Effector memory CD4-positive, alpha-beta T cell (primary cell): Measurements from ENCODE around the gene MRPS15.
"Not testable (repeated sequence)": the region's sequence is repeated elsewhere in the genome, so short reads cannot be mapped to it uniquely, and the experiment has no call there.

Source experiments
- DNase-seq, 3 donors: peaks; one replicate each; pipeline ENCODE4 v3.0.0-alpha.2; 2020
- H3K27ac ChIP-seq: 2 replicates; pipeline ENCODE4 v1.7.0; 2013; ENCODE audit warnings: mild to moderate bottlenecking, low read length, moderate library complexity; ENCODE audit not compliant: insufficient read depth, poor library complexity, severe bottlenecking
- H3K27me3 ChIP-seq: replicated peaks from 2 replicates; pipeline ENCODE4 v1.7.0; 2013; ENCODE audit warnings: mild to moderate bottlenecking, low read length; ENCODE audit not compliant: insufficient read depth, control insufficient read depth, poor library complexity, severe bottlenecking
- H3K36me3 ChIP-seq: 2 replicates; pipeline ENCODE4 v1.7.0; 2013; ENCODE audit warnings: mild to moderate bottlenecking, low read length, moderate library complexity; ENCODE audit not compliant: control insufficient read depth, insufficient read depth
- H3K4me1 ChIP-seq: 2 replicates; pipeline ENCODE4 v1.7.0; 2013; ENCODE audit warnings: low read length, mild to moderate bottlenecking; ENCODE audit not compliant: control insufficient read depth, insufficient read depth, poor library complexity, severe bottlenecking
- H3K4me3 ChIP-seq: 2 replicates; pipeline ENCODE4 v1.7.0; 2013; ENCODE audit warnings: low read length, low read depth, mild to moderate bottlenecking; ENCODE audit not compliant: insufficient read depth, poor library complexity, severe bottlenecking
- H3K9me3 ChIP-seq: 2 replicates; pipeline ENCODE4 v1.7.0; 2013; ENCODE audit warnings: mild to moderate bottlenecking, low read length, moderate library complexity; ENCODE audit not compliant: control insufficient read depth

Gene MRPS15

DNA sequence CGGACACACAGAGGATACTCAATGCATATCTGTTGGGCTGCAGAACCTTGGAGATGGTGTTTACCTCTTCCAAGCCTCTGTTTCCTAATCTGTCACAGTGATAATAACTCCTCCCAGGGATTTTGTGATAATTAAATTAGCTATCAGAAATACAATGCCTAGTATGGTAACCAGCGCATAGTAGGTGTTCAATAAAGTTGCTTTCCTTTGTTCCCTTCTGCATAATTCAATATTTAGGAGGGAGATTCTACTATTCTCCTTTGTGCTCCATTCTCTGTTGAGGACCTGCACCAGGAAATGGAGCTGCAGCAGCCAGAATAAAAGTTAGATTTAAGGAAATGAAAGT, 21.9 kb upstream of the MRPS15 start:
- Histone ChIP-seq H3K4me3 (no peak overlapping the region), H3K27ac (no peak overlapping the region), H3K27me3 (no peaks in the 10 kb centered on the region)

DNA sequence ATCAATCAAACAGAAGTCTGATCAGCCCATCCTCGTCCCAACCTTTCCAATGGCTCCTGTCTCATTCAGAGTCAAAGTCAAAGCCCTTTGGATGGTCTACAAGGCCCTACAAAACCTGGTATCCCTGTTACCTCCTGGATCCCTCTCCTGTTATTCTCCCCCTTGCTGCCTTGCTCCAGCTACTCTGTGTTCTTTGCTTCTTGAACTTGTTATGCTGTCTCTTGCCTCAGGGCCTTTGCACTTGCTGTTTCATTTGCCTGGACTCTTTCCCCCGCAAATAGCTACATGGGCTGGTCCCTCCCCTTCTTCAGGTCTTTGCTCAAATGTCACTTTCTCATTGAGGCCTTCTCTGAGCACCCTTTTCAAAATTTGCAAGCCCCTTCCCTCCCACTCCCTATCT, 19.9 kb upstream of the MRPS15 start:
- no peak for DNase-seq
- H3K9me3 ChIP-seq, result no peaks in the 10 kb centered on the region
- H3K27ac ChIP-seq, result no peak overlapping the region
- H3K4me3 ChIP-seq, result no peak overlapping the region
- no peaks in the 10 kb centered on the region for H3K4me1 ChIP-seq
- H3K36me3 ChIP-seq, result no peaks in the 10 kb centered on the region
- no peaks in the 10 kb centered on the region for H3K27me3 ChIP-seq

More for the DNA sequence above, 21.9 kb upstream of the MRPS15 start:
- Histone ChIP-seq H3K36me3 (no peaks in the 10 kb centered on the region), H3K4me1 (no peaks in the 10 kb centered on the region), H3K9me3 (no peaks in the 10 kb centered on the region)
- no peak for DNase-seq

DNA sequence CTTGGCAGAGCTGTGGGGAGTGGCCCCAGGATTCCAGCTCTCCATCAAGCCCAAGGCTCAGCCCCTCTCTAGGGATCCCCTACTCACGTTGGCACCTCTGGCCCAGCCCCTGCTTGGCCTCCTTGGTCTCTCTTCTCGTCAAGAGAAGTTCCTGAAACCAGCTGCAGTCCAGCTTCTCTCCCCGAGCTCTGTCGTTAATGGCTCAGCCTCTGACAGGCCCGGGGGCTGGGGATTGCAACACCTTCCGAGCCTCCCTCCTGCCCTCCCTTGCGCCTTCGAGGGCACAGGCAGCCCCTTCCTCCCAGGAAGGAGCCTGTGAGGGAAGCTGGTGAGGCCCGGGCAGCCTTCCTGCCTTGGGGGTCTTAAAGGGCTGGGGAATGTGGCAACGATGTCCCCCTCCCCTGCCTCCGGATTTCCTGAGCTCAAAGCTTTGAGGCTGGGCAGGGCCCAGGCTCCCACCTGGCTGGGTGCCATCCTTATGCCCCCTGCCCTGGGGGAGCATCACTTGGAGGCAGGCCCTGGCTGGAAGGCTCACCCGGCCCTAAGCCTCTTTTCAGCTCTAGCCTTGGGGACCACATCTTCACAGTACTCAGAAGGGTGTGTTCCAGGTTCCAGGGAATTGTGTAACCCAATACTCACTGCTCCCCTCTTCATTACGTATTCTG, 18.7 kb upstream of the MRPS15 start, which contains the start of gene CSF3R:
CSF3R (minus strand) TSS at position 190 of the 665 bp plus-strand sequence. CDS start 3,417 bp downstream, outside the sequence.
- no peaks in the 10 kb centered on the region for H3K4me1 ChIP-seq
- no peaks in the 10 kb centered on the region for H3K27me3 ChIP-seq
- no peak for DNase-seq
- no peak within 1 kb of the TSS for H3K4me3 ChIP-seq
- no peaks in the 10 kb centered on the region for H3K9me3 ChIP-seq
- no peak within 1 kb of the TSS for H3K27ac ChIP-seq
- no peaks in the 10 kb centered on the region for H3K36me3 ChIP-seq

DNA sequence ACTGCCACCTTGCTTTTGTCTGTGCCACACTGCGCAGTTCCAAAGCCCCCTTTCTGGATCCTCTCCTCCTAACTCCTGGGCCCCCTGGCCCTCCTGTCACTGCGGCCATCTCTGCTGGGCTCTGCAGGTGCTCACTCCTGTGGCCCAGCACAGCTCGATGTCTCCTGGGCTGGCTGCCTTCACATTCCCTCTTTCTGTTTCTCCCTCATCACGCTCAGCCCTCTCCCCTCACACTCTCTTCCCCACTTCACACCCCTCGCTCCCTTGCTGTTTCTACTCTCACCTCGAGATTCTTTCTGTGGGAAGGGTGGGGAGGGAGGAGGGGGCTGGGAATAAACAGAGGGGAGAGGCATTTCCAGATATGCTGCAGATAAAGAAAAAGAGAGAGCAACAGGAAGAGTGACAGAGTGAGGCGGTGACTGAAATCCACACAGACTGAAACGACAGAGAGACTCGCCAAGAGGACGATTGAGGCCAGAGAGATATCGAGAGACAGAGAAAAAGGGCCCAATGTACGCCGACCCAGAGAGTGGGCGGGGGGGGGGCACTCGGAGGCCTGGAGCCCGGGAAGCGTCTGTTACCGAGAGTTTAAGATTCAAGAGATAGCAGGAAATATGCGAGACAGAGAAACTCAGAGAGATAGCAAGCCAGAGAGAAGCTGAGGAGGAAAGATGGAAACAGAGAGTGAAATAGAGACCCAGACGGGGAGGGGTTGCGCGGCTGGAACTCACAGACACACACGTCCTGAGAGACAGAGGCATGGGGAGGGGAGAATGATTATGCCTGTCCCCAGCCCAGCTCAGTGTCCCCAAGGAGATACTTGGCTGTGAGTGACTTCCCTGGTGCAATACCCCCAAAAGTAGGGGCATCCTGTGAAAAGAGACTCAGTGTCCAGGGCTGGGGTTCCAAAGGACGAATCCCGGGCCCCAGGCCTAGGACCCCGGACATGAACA, 17.9 kb upstream of the MRPS15 start:
- no peak overlapping the region for H3K27ac ChIP-seq

DNA sequence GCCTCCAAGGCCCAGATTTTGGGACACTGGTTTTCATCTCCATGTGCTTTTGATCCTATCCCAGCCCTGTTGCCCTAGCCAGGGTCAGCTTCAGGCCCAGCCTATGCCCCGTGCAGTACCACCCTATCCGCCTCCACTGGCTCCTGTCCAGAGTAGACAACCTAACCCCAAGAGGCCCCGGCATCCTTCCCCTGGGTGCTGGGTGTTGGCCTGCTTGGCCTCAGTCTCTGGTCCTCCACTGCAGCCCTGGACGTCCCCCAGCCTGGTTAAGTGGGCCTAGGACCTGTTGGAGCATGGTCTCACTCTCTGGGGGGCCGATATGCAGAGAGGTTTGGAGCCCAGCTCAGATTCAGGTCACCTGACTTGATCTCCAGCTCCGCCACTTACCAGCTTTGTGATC, 16.9 kb upstream of the MRPS15 start:
- H3K36me3 ChIP-seq, result no peaks in the 10 kb centered on the region

More for the DNA sequence above, 17.9 kb upstream of the MRPS15 start:
- H3K36me3 ChIP-seq, result no peaks in the 10 kb centered on the region
- H3K27me3 ChIP-seq, result no peaks in the 10 kb centered on the region
- no peak for DNase-seq
- no peaks in the 10 kb centered on the region for H3K9me3 ChIP-seq
- H3K4me3 ChIP-seq, result no peak overlapping the region
- no peaks in the 10 kb centered on the region for H3K4me1 ChIP-seq

DNA sequence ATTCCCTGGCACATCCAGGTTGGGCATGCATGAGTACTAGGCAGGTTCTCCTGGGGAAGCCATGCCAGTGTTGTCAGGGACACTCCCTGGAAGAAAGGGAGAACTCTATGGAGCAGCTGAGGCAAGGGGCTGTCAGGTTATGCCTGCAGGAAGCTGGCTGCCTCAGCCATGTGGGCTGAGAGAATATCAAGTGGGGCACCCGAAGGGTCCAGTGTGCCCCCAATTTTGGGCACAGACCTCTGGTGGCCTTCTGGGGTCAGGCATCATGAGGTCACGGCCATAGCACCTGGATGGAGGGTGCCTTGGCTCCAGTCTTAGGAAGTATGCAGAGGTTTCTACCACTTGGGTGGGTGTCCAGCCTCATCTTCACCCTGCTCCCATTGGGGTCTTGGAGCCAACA, 16.0 kb upstream of the MRPS15 start:
- DNase-seq, result no peak
- Histone ChIP-seq H3K36me3 (no peaks in the 10 kb centered on the region), H3K4me1 (no peaks in the 10 kb centered on the region), H3K27ac (no peak overlapping the region), H3K27me3 (no peaks in the 10 kb centered on the region), H3K4me3 (no peak overlapping the region), H3K9me3 (no peaks in the 10 kb centered on the region)

More for the DNA sequence above, 16.9 kb upstream of the MRPS15 start:
- H3K4me3 ChIP-seq, result no peak overlapping the region
- H3K27me3 ChIP-seq, result no peaks in the 10 kb centered on the region
- no peak for DNase-seq
- H3K27ac ChIP-seq, result no peak overlapping the region
- no peaks in the 10 kb centered on the region for H3K9me3 ChIP-seq
- no peaks in the 10 kb centered on the region for H3K4me1 ChIP-seq

DNA sequence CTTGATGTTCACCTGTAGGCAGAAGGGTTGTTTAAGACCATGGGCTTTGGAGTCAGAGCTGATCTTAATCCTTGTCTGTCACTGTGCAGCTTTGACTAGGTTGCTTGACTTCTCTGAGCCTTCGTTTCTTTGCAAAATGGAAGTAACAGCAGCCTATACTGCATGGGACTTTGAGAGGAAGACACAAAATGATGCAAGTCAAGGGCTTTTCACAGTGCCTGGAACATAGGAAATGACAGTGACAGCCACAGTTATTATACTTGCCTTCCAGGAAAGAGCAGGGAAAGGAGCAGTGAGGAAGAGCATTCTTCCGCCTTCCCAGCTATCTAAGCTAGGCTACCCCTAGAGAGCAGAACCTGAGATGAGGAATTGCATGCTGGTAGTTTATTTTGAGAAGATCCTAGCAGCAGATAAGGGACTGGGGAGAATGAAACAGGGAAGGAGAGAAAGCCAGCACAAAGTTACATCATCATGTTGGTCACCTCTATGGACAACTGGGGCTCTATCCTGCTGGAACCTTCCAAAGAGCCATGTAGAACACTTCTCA, 15.4 kb upstream of the MRPS15 start:
- H3K36me3 ChIP-seq, result no peaks in the 10 kb centered on the region

DNA sequence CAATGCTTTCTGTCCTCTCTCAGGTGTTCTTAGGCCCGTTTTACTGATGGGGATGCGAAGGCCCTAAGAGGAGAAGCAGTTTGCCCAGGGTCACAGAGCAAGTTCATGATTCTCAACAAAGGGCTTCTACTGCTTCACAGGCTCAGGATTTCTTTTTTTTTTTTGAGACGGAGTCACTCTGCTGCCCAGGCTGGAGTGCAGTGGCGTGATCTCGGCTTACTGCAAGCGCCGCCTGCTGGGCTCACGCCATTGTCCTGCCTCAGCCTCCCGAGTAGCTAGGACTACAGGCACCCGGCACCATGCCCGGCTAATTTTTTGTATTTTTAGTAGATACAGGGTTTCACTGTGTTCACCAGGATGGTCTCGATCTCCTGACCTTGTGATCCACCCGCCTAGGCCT, 13.4 kb upstream of the MRPS15 start:
- H3K9me3 ChIP-seq, result not testable (repeated sequence)

More for the DNA sequence above, 15.4 kb upstream of the MRPS15 start:
- H3K27ac ChIP-seq, result no peak overlapping the region
- H3K9me3 ChIP-seq, result no peaks in the 10 kb centered on the region
- H3K27me3 ChIP-seq, result no peaks in the 10 kb centered on the region
- H3K4me1 ChIP-seq, result no peaks in the 10 kb centered on the region
- no peak overlapping the region for H3K4me3 ChIP-seq
- no peak for DNase-seq

DNA sequence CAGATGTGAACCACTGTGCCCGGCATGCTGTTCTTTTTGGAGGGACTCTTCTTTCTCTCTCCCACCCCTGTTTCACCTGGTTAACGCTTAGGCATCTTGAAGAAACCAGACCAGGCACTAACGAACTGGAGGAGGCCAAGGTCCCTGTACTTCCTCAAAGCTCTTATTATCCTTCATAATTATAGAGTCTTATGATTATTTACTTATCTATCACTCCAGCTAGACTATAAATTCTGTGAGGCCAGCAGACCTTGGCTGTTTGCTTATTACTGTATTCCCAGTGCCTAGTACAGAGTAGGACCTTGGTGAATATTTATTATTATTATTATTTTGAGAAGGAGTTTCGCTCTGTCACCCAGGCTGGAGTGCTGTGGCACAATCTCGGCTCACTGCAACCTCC, 12.8 kb upstream of the MRPS15 start:
- H3K4me3 ChIP-seq, result no peak overlapping the region
- no peaks in the 10 kb centered on the region for H3K4me1 ChIP-seq
- no peaks in the 10 kb centered on the region for H3K9me3 ChIP-seq
- DNase-seq, result no peak
- no peaks in the 10 kb centered on the region for H3K27me3 ChIP-seq
- H3K36me3 ChIP-seq, result no peaks in the 10 kb centered on the region
- no peak overlapping the region for H3K27ac ChIP-seq

More for the DNA sequence above, 13.4 kb upstream of the MRPS15 start:
- H3K4me1 ChIP-seq, H3K27ac ChIP-seq, DNase-seq, H3K27me3 ChIP-seq, H3K4me3 ChIP-seq, H3K36me3 ChIP-seq: not testable (repeated sequence)
